Neural cell (in vitro differentiated cells): ENCODE measurements around the gene SPTA1. TPM values are rescaled to one million over a fixed set of nuclear protein-coding genes. Genes with fewer than 3 reads are reported as not detected.

ENCODE experiments used
- H2AFZ ChIP-seq: fragments of 200-600, 300-800 bp; sonication (generic), shearing (Covaris generic); 2 replicates; pipeline ENCODE4 v1.6.0; 2014; ENCODE audit warnings: low read depth, mild to moderate bottlenecking, antibody characterized with exemption, low read length, moderate library complexity
- H3F3A ChIP-seq: fragments of 200-600 bp; shearing (Covaris generic); 2 replicates; pipeline ENCODE4 v1.6.1; 2016; ENCODE audit warnings: mild to moderate bottlenecking, moderate library complexity, mixed read lengths, antibody characterized with exemption, low read length; ENCODE audit not compliant: insufficient read depth, poor library complexity, severe bottlenecking
- H3K27ac ChIP-seq: fragments of 200-600, 300-800 bp; sonication (generic), shearing (Covaris generic); 2 replicates; pipeline ENCODE4 v1.5.1; 2014; ENCODE audit warnings: mild to moderate bottlenecking, low read length, moderate library complexity
- H3K27me3 ChIP-seq: fragments of 300-800, 200-600 bp; sonication (generic), shearing (Covaris generic); 2 replicates; pipeline ENCODE4 v1.6.0; 2014; ENCODE audit warnings: mild to moderate bottlenecking, low read depth, low read length, moderate library complexity; ENCODE audit not compliant: insufficient read depth
- H3K36me3 ChIP-seq: fragments of 300-800, 200-600 bp; sonication (generic), shearing (Covaris generic); 2 replicates; pipeline ENCODE4 v1.5.1; 2014; ENCODE audit warnings: mild to moderate bottlenecking, antibody characterized with exemption, low read length, moderate library complexity; ENCODE audit not compliant: insufficient read depth
- H3K4me2 ChIP-seq: fragments of 300-800, 200-600 bp; sonication (generic), shearing (Covaris generic); 2 replicates; pipeline ENCODE4 v1.6.0; 2014; ENCODE audit warnings: mild to moderate bottlenecking, low read length
- H3K4me3 ChIP-seq: fragments of 300-800, 200-600 bp; sonication (generic), shearing (Covaris generic); 2 replicates; pipeline ENCODE4 v1.5.1; 2014; ENCODE audit warnings: mild to moderate bottlenecking, low read length, moderate library complexity
- H3K79me2 ChIP-seq: fragments of 200-600 bp; shearing (Covaris generic); replicated peaks from 2 replicates; pipeline ENCODE4 v1.6.0; 2014; ENCODE audit warnings: mild to moderate bottlenecking, low read length, moderate library complexity; ENCODE audit not compliant: insufficient read depth
- H3K9ac ChIP-seq: fragments of 300-800, 200-600 bp; sonication (generic), shearing (Covaris generic); 2 replicates; pipeline ENCODE4 v1.6.1; 2016; ENCODE audit warnings: mild to moderate bottlenecking, low read length, mixed read lengths
- H3K9me2 ChIP-seq: fragments of 200-600 bp; shearing (Covaris generic); 2 replicates; pipeline ENCODE4 v1.6.1; 2016; ENCODE audit warnings: mild to moderate bottlenecking, low read length, mixed read lengths; ENCODE audit not compliant: insufficient read depth
- H3K9me3 ChIP-seq: fragments of 200-600, 300-800 bp; sonication (generic), shearing (Covaris generic); 2 replicates; pipeline ENCODE4 v1.6.1; 2016; ENCODE audit warnings: mild to moderate bottlenecking, mixed run types, low read length, moderate library complexity, mixed read lengths
- H4K20me1 ChIP-seq: fragments of 200-600 bp; shearing (Covaris generic); 2 replicates; pipeline ENCODE4 v1.6.1; 2016; ENCODE audit warnings: mild to moderate bottlenecking, mixed run types; ENCODE audit not compliant: insufficient read depth
- CTCF ChIP-seq: fragments of 450-650 bp; IDR thresholded peaks from 2 replicates; pipeline ENCODE4 v1.5.1; 2014; ENCODE audit warnings: antibody characterized with exemption, mild to moderate bottlenecking, moderate library complexity; ENCODE audit not compliant: poor library complexity, severe bottlenecking
- EP300 ChIP-seq: fragments of 450-650 bp; conservative IDR thresholded peaks from 2 replicates; pipeline ENCODE4 v1.6.1; 2014; ENCODE audit warnings: antibody characterized with exemption, mild to moderate bottlenecking, moderate library complexity; ENCODE audit not compliant: poor library complexity, severe bottlenecking
- EZH2 ChIP-seq: fragments of 200-600, 300-800 bp; shearing (Covaris generic), sonication (generic); IDR thresholded peaks from 2 replicates; pipeline ENCODE4 v1.6.1; 2014; ENCODE audit warnings: antibody characterized with exemption, low read length, borderline replicate concordance, mild to moderate bottlenecking; ENCODE audit not compliant: insufficient read depth, poor library complexity, severe bottlenecking
- MXI1 ChIP-seq: fragments of 450-650 bp; conservative IDR thresholded peaks from 2 replicates; pipeline ENCODE4 v1.6.1; 2014; ENCODE audit warnings: antibody characterized with exemption, mild to moderate bottlenecking; ENCODE audit not compliant: poor library complexity, severe bottlenecking
- POLR2AphosphoS5 ChIP-seq: IDR thresholded peaks from 2 replicates; pipeline ENCODE4 v1.6.1; 2012
- RAD21 ChIP-seq: fragments of 450-650 bp; conservative IDR thresholded peaks from 2 replicates; pipeline ENCODE4 v1.6.1; 2014; ENCODE audit warnings: antibody characterized with exemption, mild to moderate bottlenecking, moderate library complexity
- REST ChIP-seq: IDR thresholded peaks from 2 replicates; pipeline ENCODE4 v1.6.1; 2012; ENCODE audit warnings: borderline replicate concordance
- SMC3 ChIP-seq: fragments of 450-650 bp; conservative IDR thresholded peaks from 2 replicates; pipeline ENCODE4 v1.6.1; 2014; ENCODE audit warnings: antibody characterized with exemption, mild to moderate bottlenecking, moderate library complexity; ENCODE audit not compliant: poor library complexity
- TAF1 ChIP-seq: IDR thresholded peaks from 2 replicates; pipeline ENCODE4 v1.6.1; 2012; ENCODE audit warnings: low read depth
- polyA plus RNA-seq: library from polyadenylated mRNA; depleted of rRNA; stranded (reverse); fragments of >200 nt; gene quantifications from 2 replicates; pipeline ENCODE4 v1.2.3, GENCODE V29; 2014

Gene SPTA1
- polyA plus RNA-seq, 1 donor from 2014 or later, result not detected

GRCh38 chr1:158586942-158587341 is 99.6 kb downstream of the SPTA1 start:
- Histone ChIP-seq H3K4me3 (no peak overlapping the region), H3K4me2 (no peak overlapping the region), H3K9me3 (no peaks in the 10 kb centered on the region), H3K79me2 (no peaks in the 10 kb centered on the region), H3K27ac (no peak overlapping the region), H3K9me2 (no peaks in the 10 kb centered on the region), H2AFZ (no peak overlapping the region), H3K36me3 (no peaks in the 10 kb centered on the region), H4K20me1 (no peaks in the 10 kb centered on the region), H3K27me3 (no peaks in the 10 kb centered on the region), H3K9ac (no peak overlapping the region), H3F3A (no peaks in the 10 kb centered on the region)
- TF ChIP-seq TAF1 (no peak), EZH2 (no peak), MXI1 (no peak), CTCF (no peak), SMC3 (no peak), RAD21 (no peak), POLR2AphosphoS5 (no peak), REST (no peak), EP300 (no peak)

GRCh38 chr1:158583962-158584361 is 102.6 kb downstream of the SPTA1 start:
- no peak overlapping the region for H3K4me3 ChIP-seq
- no peaks in the 10 kb centered on the region for H4K20me1 ChIP-seq
- H3K79me2 ChIP-seq, result no peaks in the 10 kb centered on the region
- H2AFZ ChIP-seq, result no peak overlapping the region
- H3K9ac ChIP-seq, result no peak overlapping the region
- no peaks in the 10 kb centered on the region for H3K9me3 ChIP-seq
- H3F3A ChIP-seq, result no peaks in the 10 kb centered on the region
- H3K4me2 ChIP-seq, result no peak overlapping the region
- no peaks in the 10 kb centered on the region for H3K27me3 ChIP-seq
- H3K36me3 ChIP-seq, result no peaks in the 10 kb centered on the region
- no peaks in the 10 kb centered on the region for H3K9me2 ChIP-seq
- H3K27ac ChIP-seq, result no peak overlapping the region
- TF ChIP-seq RAD21 (no peak), POLR2AphosphoS5 (no peak), TAF1 (no peak), EZH2 (no peak), MXI1 (no peak), REST (no peak), CTCF (no peak), EP300 (no peak), SMC3 (no peak)
